ENCODE data around the gene TAF6L. TPM values are rescaled to one million over a fixed set of nuclear protein-coding genes. Genes with fewer than 3 reads are reported as not detected.
A peak's percentile ranks its signal among the peaks of the same experiment; 100 is the strongest.

Gene TAF6L
- total RNA-seq, 1 experiment from 2014 or later, result 42.1 TPM

DNA sequence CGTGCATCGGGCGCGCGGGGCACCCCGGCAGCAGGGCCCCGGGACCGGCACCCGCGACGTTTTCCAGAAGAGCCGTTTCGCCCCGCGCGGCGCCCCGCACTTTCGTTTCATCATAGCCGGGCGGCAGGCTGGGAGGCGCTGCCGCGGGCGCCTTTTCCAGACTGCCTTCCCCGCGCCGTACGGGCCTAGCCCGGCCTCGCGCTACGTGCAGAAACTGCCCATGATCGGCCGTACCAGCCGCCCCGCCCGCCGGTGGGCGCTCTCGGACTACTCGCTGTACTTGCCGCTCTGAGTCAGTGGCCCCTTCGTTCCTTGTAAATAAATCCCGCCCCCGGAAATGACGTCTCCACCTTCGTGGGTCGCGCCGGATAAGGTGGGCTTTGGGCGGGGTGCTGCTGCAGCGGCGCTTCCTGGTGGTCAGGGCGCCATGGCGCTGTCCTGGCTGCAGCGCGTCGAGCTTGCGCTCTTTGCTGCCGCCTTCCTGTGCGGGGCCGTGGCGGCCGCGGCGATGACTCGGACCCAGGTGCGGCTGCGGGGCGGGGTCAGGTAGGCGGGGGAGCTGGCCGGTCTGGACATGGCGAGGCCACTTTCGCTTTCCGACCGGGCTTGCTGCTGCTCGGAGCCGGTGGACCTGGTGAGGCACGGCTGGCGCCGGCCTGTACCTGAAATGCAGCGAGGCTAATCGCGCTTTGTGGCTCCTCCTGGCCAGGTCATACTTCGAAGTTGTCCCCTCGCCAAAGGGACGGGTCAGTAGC, 16.0 kb downstream of the TAF6L start, which contains the start of gene TMEM179B:
Gene TMEM179B, plus strand, starts transcription at position 398 of the 755 bp plus-strand sequence. Its CDS starts 30 bp downstream, at position 428.
- Mint-ChIP-seq H3K27ac (peak within 1 kb of the TSS; percentile 99), H3K36me3 (peaks cover 36% of the 10 kb centered on the region), H3K4me1 (peaks cover 33% of the 10 kb centered on the region), H3K9me3 (no peaks in the 10 kb centered on the region), H3K27me3 (ENCODE audit: low read depth) (no peaks in the 10 kb centered on the region; the same call in 1 of the 2 replicates), H3K4me3 (peak within 1 kb of the TSS; percentile 91)
- CTCF ChIA-PET, result interaction anchor here (0.5 to 4.6 kb wide), 57 partner anchors 9 to 393 kb away, joined by 3 to 121 read pairs (median 6); partner anchors contain the start of genes B3GAT3, BSCL2, C11orf98 and CSKMT
- peak; percentile 99 for DNase-seq (ENCODE audit: low spot score)
- peak; percentile 74 for ATAC-seq
- POLR2A ChIA-PET, result interaction anchor here (0.6 to 3.4 kb wide), 21 partner anchors 16 to 195 kb away, joined by 3 to 25 read pairs (median 5); partner anchors contain the start of genes C11orf98, CSKMT, GNG3 and HNRNPUL2
- TF ChIP-seq, protein P1, sequence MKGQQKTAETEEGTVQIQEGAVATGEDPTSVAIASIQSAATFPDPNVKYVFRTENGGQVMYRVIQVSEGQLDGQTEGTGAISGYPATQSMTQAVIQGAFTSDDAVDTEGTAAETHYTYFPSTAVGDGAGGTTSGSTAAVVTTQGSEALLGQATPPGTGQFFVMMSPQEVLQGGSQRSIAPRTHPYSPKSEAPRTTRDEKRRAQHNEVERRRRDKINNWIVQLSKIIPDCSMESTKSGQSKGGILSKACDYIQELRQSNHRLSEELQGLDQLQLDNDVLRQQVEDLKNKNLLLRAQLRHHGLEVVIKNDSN (CRISPR knock-in tag; IDR thresholded peaks at IDR 0.05), result peak; percentile 61; the same call in 1 of the 2 replicates
- TF ChIP-seq ZNF121 (CRISPR knock-in tag; IDR thresholded peaks at IDR 0.05) (peak; percentile 11; the same call in 1 of the 2 replicates), FOXJ3 (CRISPR knock-in tag; IDR thresholded peaks at IDR 0.05; ENCODE audit: borderline replicate concordance) (no peak), E2F5 (CRISPR knock-in tag; IDR thresholded peaks at IDR 0.05) (peak; percentile 90), PRDM15 (CRISPR knock-in tag; IDR thresholded peaks at IDR 0.05) (peak; percentile 54), IRF1 (CRISPR knock-in tag; IDR thresholded peaks at IDR 0.05) (peak; percentile 92), NR1H2 (CRISPR knock-in tag; IDR thresholded peaks at IDR 0.05) (no peak), ZNF423 (CRISPR knock-in tag; IDR thresholded peaks at IDR 0.05) (no peak), CREM (CRISPR knock-in tag; IDR thresholded peaks at IDR 0.05) (peak; percentile 97), MYBL2 (CRISPR knock-in tag; IDR thresholded peaks at IDR 0.05) (peak; percentile 83; the same call in 1 of the 2 replicates), HMGA2 (CRISPR knock-in tag; IDR thresholded peaks at IDR 0.05) (no peak), RELA (CRISPR knock-in tag; IDR thresholded peaks at IDR 0.05; ENCODE audit: borderline replicate concordance) (peak; percentile 86; the same call in 1 of the 2 replicates), GABPB1 (CRISPR knock-in tag; IDR thresholded peaks at IDR 0.05) (peak; percentile 70; the same call in 1 of the 2 replicates), AR (CRISPR knock-in tag; IDR thresholded peaks at IDR 0.05) (no peak), ATF1 (CRISPR knock-in tag; IDR thresholded peaks at IDR 0.05) (peak; percentile 66; the same call in 1 of the 2 replicates), GTF2I (CRISPR knock-in tag; conservative IDR thresholded peaks at IDR 0.05) (no peak), ZNF532 (CRISPR knock-in tag; IDR thresholded peaks at IDR 0.05; ENCODE audit: borderline replicate concordance) (no peak), ZMAT4 (CRISPR knock-in tag; IDR thresholded peaks at IDR 0.05) (0 out of 2 replicates have a peak, but pooled peaks have one; percentile 24), ELF4 (CRISPR knock-in tag; IDR thresholded peaks at IDR 0.05; ENCODE audit: low read depth) (no peak)
- TF ChIP-seq, protein P2, sequence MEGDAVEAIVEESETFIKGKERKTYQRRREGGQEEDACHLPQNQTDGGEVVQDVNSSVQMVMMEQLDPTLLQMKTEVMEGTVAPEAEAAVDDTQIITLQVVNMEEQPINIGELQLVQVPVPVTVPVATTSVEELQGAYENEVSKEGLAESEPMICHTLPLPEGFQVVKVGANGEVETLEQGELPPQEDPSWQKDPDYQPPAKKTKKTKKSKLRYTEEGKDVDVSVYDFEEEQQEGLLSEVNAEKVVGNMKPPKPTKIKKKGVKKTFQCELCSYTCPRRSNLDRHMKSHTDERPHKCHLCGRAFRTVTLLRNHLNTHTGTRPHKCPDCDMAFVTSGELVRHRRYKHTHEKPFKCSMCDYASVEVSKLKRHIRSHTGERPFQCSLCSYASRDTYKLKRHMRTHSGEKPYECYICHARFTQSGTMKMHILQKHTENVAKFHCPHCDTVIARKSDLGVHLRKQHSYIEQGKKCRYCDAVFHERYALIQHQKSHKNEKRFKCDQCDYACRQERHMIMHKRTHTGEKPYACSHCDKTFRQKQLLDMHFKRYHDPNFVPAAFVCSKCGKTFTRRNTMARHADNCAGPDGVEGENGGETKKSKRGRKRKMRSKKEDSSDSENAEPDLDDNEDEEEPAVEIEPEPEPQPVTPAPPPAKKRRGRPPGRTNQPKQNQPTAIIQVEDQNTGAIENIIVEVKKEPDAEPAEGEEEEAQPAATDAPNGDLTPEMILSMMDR (IDR thresholded peaks at IDR 0.05), result no peak

Data from WTC11 (cell line).